WTC11 (cell line): ENCODE results near the gene PMF1. TPM values are rescaled to one million over a fixed set of nuclear protein-coding genes. Genes with fewer than 3 reads are reported as not detected.

Experiments
- ATAC-seq: fragments of 200-7000 bp; cut with Tn5 transposase; 2 replicates; pipeline ENCODE4 v1.10.0; 2021; ENCODE audit warnings: mild to moderate bottlenecking, moderate library complexity
- CTCF ChIA-PET: fragments of 300-600 bp; sonication (Branson Sonifier 250); formaldehyde crosslinking; loops from one replicate; lab custom pipeline; 2021; ENCODE audit warnings: antibody characterized with exemption; lab: Charles Lee
- POLR2A ChIA-PET: fragments of 350-600 bp; sonication (Branson Sonifier 250); formaldehyde crosslinking; loops from one replicate; lab custom pipeline; 2021; ENCODE audit warnings: antibody characterized with exemption; lab: Charles Lee
- DNase-seq: peaks from one replicate; pipeline ENCODE4 v3.0.0; 2021; ENCODE audit warnings: low spot score
- H3K27ac Mint-ChIP-seq: 2 replicates; pipeline ENCODE4 v1.8.0; 2021; ENCODE audit warnings: mixed read lengths
- H3K27me3 Mint-ChIP-seq: 2 replicates; pipeline ENCODE4 v1.8.0; 2021; ENCODE audit warnings: low read depth, mild to moderate bottlenecking, moderate library complexity, mixed read lengths
- H3K36me3 Mint-ChIP-seq: 2 replicates; pipeline ENCODE4 v1.8.0; 2021; ENCODE audit warnings: mixed read lengths
- H3K4me1 Mint-ChIP-seq: 2 replicates; pipeline ENCODE4 v1.8.0; 2022; ENCODE audit warnings: mixed read lengths
- H3K4me3 Mint-ChIP-seq: 2 replicates; pipeline ENCODE4 v1.8.0; 2021; ENCODE audit warnings: mild to moderate bottlenecking, moderate library complexity, mixed read lengths
- H3K9me3 Mint-ChIP-seq: 2 replicates; pipeline ENCODE4 v1.8.0; 2021; ENCODE audit warnings: mixed read lengths
- ATF1 ChIP-seq: sonication (generic); formaldehyde crosslinking; IDR thresholded peaks from 2 replicates; pipeline ENCODE4 v1.8.1; 2023; ENCODE audit warnings: mild to moderate bottlenecking, moderate library complexity, missing genetic modification reagents
- E2F5 ChIP-seq: sonication (generic); formaldehyde crosslinking; IDR thresholded peaks from 2 replicates; pipeline ENCODE4 v1.8.1; 2022; ENCODE audit warnings: mild to moderate bottlenecking, moderate library complexity, missing genetic modification reagents
- ELF4 ChIP-seq: sonication (generic); formaldehyde crosslinking; IDR thresholded peaks from 2 replicates; pipeline ENCODE4 v1.8.1; 2022; ENCODE audit warnings: low read depth, mild to moderate bottlenecking, moderate library complexity, missing genetic modification reagents
- ETV6 ChIP-seq: sonication (generic); formaldehyde crosslinking; IDR thresholded peaks from 2 replicates; pipeline ENCODE4 v1.8.1; 2022; ENCODE audit warnings: mild to moderate bottlenecking, missing genetic modification reagents
- GABPB1 ChIP-seq: sonication (generic); formaldehyde crosslinking; IDR thresholded peaks from 2 replicates; pipeline ENCODE4 v1.8.1; 2023; ENCODE audit warnings: mild to moderate bottlenecking, missing genetic modification reagents
- GTF2I ChIP-seq: fragments of 250-450 bp; sonication (Bioruptor Pico); conservative IDR thresholded peaks from 2 replicates; pipeline ENCODE4 v1.4.0; 2021; ENCODE audit warnings: mild to moderate bottlenecking
- NFE2L1 ChIP-seq: sonication (generic); formaldehyde crosslinking; IDR thresholded peaks from 2 replicates; pipeline ENCODE4 v1.8.1; 2023; ENCODE audit warnings: missing genetic modification reagents
- NFYB ChIP-seq: sonication (generic); formaldehyde crosslinking; conservative IDR thresholded peaks from 2 replicates; pipeline ENCODE4 v1.8.0; 2022; ENCODE audit warnings: low read depth, missing genetic modification reagents
- PRRX2 ChIP-seq: fragments of 250-450 bp; sonication (Bioruptor Pico); IDR thresholded peaks from 2 replicates; pipeline ENCODE4 v1.8.0; 2021; ENCODE audit warnings: mild to moderate bottlenecking
- RELA ChIP-seq: sonication (generic); formaldehyde crosslinking; IDR thresholded peaks from 2 replicates; pipeline ENCODE4 v1.8.1; 2022; ENCODE audit warnings: missing genetic modification reagents, mild to moderate bottlenecking, borderline replicate concordance
- RORB ChIP-seq: fragments of 250-450 bp; sonication (Bioruptor Pico); IDR thresholded peaks from 2 replicates; pipeline ENCODE4 v1.9.0; 2021; ENCODE audit warnings: mild to moderate bottlenecking
- ZBTB21 ChIP-seq: sonication (generic); formaldehyde crosslinking; IDR thresholded peaks from 2 replicates; pipeline ENCODE4 v1.8.1; 2023; ENCODE audit warnings: mild to moderate bottlenecking, missing genetic modification reagents, borderline replicate concordance
- ZNF423 ChIP-seq: fragments of 250-450 bp; sonication (Bioruptor Pico); IDR thresholded peaks from 2 replicates; pipeline ENCODE4 v2.1.2; 2022; ENCODE audit warnings: mild to moderate bottlenecking, moderate library complexity
- ZNF671 ChIP-seq: fragments of 250-450 bp; sonication (Bioruptor Pico); IDR thresholded peaks from 2 replicates; pipeline ENCODE4 v1.8.0; 2021; ENCODE audit warnings: mild to moderate bottlenecking
- ZSCAN18 ChIP-seq: fragments of 250-450 bp; sonication (Bioruptor Pico); IDR thresholded peaks from 2 replicates; pipeline ENCODE4 v2.1.2; 2022; ENCODE audit warnings: mild to moderate bottlenecking, moderate library complexity
- total RNA-seq: library from RNA; stranded (reverse); gene quantifications from 3 replicates; pipeline ENCODE4 v1.2.3, GENCODE V29; 2021
- TF ChIP-seq, protein P1 (sequence below): sonication (generic); formaldehyde crosslinking; IDR thresholded peaks from 2 replicates; pipeline ENCODE4 v1.8.1; 2022; ENCODE audit warnings: low read depth, missing genetic modification reagents, borderline replicate concordance
- TF ChIP-seq, protein P2 (sequence below): fragments of 250-450 bp; sonication (Bioruptor Pico); IDR thresholded peaks from 2 replicates; pipeline ENCODE4 v1.8.0; 2021; ENCODE audit warnings: mild to moderate bottlenecking
- TF ChIP-seq, protein P3 (sequence below): sonication (generic); formaldehyde crosslinking; IDR thresholded peaks from 2 replicates; pipeline ENCODE4 v1.8.0; 2022; ENCODE audit warnings: mild to moderate bottlenecking, missing genetic modification reagents
- TF ChIP-seq, protein P4 (sequence below): sonication (generic); formaldehyde crosslinking; conservative IDR thresholded peaks from 2 replicates; pipeline ENCODE4 v1.8.1; 2023; ENCODE audit warnings: mild to moderate bottlenecking, low read depth, missing genetic modification reagents, moderate library complexity

The PMF1 gene
- total RNA-seq, 1 experiment from 2014 or later, result 129 TPM

DNA sequence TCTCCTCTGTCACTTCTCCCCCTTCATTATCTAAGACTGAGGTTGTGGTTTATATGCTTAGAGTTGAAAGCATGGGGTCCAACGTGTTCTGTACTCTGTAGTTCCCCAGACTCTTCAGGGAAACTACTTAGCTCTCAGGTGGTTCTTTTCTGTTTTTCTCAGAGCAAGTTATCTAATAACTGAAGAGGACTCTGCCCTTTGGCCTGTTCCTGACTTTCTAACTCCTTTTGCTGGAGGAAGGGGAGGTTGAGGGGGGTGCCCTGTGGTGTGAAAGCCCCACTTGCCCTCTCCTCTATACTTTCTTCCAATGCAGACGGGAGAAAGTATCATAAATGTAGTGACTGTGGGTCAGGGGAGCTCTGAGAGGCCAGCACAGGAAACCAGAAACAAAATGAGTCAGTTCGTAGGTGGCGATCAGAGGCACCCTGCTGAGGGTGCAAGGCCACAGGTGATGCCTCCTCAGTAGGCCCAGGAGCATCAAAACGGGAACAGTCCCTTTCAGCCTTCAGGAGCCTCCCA lies 13.9 kb upstream of the PMF1 start (continued):
- TF ChIP-seq, protein P1, sequence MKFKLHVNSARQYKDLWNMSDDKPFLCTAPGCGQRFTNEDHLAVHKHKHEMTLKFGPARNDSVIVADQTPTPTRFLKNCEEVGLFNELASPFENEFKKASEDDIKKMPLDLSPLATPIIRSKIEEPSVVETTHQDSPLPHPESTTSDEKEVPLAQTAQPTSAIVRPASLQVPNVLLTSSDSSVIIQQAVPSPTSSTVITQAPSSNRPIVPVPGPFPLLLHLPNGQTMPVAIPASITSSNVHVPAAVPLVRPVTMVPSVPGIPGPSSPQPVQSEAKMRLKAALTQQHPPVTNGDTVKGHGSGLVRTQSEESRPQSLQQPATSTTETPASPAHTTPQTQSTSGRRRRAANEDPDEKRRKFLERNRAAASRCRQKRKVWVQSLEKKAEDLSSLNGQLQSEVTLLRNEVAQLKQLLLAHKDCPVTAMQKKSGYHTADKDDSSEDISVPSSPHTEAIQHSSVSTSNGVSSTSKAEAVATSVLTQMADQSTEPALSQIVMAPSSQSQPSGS (CRISPR knock-in tag), result no peak
- no peak for TF ChIP-seq NFE2L1
- TF ChIP-seq PRRX2, result no peak
- TF ChIP-seq RELA, result no peak
- no peak for TF ChIP-seq ATF1 (CRISPR knock-in tag)
- TF ChIP-seq ZNF671, result no peak
- no peak for TF ChIP-seq ELF4 (CRISPR knock-in tag)

DNA sequence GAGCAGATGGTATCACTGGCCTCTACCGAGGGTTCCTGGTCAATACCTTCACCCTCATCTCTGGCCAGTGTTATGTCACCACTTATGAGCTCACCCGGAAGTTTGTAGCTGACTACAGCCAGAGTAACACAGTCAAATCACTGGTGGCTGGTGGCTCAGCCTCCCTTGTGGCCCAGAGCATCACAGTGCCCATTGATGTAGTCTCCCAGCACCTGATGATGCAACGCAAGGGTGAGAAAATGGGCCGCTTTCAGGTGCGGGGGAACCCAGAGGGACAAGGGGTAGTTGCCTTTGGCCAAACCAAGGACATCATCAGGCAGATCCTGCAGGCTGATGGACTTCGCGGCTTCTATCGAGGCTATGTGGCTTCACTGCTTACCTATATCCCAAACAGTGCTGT lies 12.8 kb upstream of the PMF1 start:
- no peaks in the 10 kb centered on the region for H3K9me3 Mint-ChIP-seq
- ATAC-seq, result no peak
- CTCF ChIA-PET, result interaction anchor here (0.7 kb wide), 2 partner anchors 122 to 129 kb away, joined by 3 to 4 read pairs; no protein-coding TSS in a partner anchor

DNA sequence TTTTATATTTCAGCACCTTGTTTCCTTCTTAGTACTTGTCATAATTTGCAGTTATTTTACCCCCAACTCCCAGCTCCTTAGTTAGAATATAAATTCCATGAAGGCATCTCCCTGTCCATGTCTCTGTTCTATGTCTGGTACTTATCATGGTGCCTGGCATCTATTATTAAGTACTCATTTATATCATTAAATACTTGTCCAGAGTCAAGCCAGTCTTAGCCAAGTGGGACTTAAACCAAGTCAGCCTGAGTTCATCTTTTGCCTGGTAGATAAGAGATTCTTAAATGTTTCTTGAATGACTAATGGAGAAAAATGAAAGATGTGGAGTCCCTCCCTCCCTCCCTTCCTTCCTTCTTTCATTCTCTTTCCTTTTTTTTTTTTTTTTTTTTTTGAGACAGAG lies 9.5 kb upstream of the PMF1 start:
- DNase-seq, result no peak
- TF ChIP-seq ETV6 (CRISPR knock-in tag) (no peak), PRRX2 (no peak), ATF1 (CRISPR knock-in tag) (no peak), ZSCAN18 (no peak), ZBTB21 (CRISPR knock-in tag) (no peak), RORB (CRISPR knock-in tag) (no peak), E2F5 (CRISPR knock-in tag) (no peak), GABPB1 (CRISPR knock-in tag) (no peak), ZNF423 (CRISPR knock-in tag) (no peak), GTF2I (no peak)
- TF ChIP-seq, protein P1 (CRISPR knock-in tag), result no peak
- TF ChIP-seq, protein P2, sequence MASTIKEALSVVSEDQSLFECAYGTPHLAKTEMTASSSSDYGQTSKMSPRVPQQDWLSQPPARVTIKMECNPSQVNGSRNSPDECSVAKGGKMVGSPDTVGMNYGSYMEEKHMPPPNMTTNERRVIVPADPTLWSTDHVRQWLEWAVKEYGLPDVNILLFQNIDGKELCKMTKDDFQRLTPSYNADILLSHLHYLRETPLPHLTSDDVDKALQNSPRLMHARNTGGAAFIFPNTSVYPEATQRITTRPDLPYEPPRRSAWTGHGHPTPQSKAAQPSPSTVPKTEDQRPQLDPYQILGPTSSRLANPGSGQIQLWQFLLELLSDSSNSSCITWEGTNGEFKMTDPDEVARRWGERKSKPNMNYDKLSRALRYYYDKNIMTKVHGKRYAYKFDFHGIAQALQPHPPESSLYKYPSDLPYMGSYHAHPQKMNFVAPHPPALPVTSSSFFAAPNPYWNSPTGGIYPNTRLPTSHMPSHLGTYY (CRISPR knock-in tag), result no peak
- TF ChIP-seq, protein P3, sequence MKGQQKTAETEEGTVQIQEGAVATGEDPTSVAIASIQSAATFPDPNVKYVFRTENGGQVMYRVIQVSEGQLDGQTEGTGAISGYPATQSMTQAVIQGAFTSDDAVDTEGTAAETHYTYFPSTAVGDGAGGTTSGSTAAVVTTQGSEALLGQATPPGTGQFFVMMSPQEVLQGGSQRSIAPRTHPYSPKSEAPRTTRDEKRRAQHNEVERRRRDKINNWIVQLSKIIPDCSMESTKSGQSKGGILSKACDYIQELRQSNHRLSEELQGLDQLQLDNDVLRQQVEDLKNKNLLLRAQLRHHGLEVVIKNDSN (CRISPR knock-in tag), result no peak
- TF ChIP-seq, protein P4, sequence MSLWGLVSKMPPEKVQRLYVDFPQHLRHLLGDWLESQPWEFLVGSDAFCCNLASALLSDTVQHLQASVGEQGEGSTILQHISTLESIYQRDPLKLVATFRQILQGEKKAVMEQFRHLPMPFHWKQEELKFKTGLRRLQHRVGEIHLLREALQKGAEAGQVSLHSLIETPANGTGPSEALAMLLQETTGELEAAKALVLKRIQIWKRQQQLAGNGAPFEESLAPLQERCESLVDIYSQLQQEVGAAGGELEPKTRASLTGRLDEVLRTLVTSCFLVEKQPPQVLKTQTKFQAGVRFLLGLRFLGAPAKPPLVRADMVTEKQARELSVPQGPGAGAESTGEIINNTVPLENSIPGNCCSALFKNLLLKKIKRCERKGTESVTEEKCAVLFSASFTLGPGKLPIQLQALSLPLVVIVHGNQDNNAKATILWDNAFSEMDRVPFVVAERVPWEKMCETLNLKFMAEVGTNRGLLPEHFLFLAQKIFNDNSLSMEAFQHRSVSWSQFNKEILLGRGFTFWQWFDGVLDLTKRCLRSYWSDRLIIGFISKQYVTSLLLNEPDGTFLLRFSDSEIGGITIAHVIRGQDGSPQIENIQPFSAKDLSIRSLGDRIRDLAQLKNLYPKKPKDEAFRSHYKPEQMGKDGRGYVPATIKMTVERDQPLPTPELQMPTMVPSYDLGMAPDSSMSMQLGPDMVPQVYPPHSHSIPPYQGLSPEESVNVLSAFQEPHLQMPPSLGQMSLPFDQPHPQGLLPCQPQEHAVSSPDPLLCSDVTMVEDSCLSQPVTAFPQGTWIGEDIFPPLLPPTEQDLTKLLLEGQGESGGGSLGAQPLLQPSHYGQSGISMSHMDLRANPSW (CRISPR knock-in tag), result no peak
- no peak for ATAC-seq
- Mint-ChIP-seq H3K27ac (no peak overlapping the region), H3K4me3 (no peak overlapping the region), H3K9me3 (no peaks in the 10 kb centered on the region), H3K36me3 (peaks cover 9% of the 10 kb centered on the region), H3K27me3 (no peaks in the 10 kb centered on the region), H3K4me1 (0 out of 2 replicates have a peak, but pooled peaks cover 3% of the 10 kb centered on the region)
- POLR2A ChIA-PET, result no interaction called here
- CTCF ChIA-PET, result interaction anchor here (0.8 kb wide), 1 partner anchor 9 kb away, joined by 3 read pairs; the partner anchor contains the start of gene SLC25A44

More for the DNA sequence above, 12.8 kb upstream of the PMF1 start:
- no peak overlapping the region for H3K27ac Mint-ChIP-seq
- DNase-seq, result no peak
- TF ChIP-seq NFYB (CRISPR knock-in tag), result no peak
- TF ChIP-seq ATF1 (CRISPR knock-in tag), result no peak
- TF ChIP-seq, all 79 proteins: peak for 0
- Mint-ChIP-seq H3K4me1 (peaks cover 14% of the 10 kb centered on the region), H3K4me3 (no peak overlapping the region), H3K27me3 (no peaks in the 10 kb centered on the region), H3K36me3 (peaks cover 9% of the 10 kb centered on the region)
- POLR2A ChIA-PET, result interaction anchor here (0.6 kb wide), 1 partner anchor 45 kb away, joined by 3 read pairs; no protein-coding TSS in a partner anchor
